A172 (cell line): ENCODE data around the gene TBC1D16. TPM values are rescaled to one million over a fixed set of nuclear protein-coding genes. Genes with fewer than 3 reads are reported as not detected.

Experiments
- DNase-seq: peaks from one replicate; pipeline ENCODE4 v3.0.0-alpha.2; 2015; ENCODE audit warnings: low spot score
- total RNA-seq: library from RNA; depleted of rRNA; stranded (reverse); fragments of >200 nt; shearing (Covaris generic); gene quantifications from 2 replicates; pipeline ENCODE4 v1.2.3, GENCODE V29; 2014

The TBC1D16 gene
- total RNA-seq, 1 experiment from 2014 or later, result 31.7 TPM

GRCh38 chr17:79988185-79988971 is 47.3 kb downstream of the TBC1D16 start:
- DNase-seq, result peak; percentile 85

- no peak for DNase-seq
Observed at GRCh38 chr17:79987935-79988184, 47.8 kb downstream of the TBC1D16 start.

GRCh38 chr17:79987187-79987934 is 48.3 kb downstream of the TBC1D16 start:
- DNase-seq, result peak; percentile 57

GRCh38 chr17:79986411-79987186 is 49.1 kb downstream of the TBC1D16 start:
- DNase-seq, result no peak

GRCh38 chr17:79985943-79986391 is 49.7 kb downstream of the TBC1D16 start:
- DNase-seq, result no peak

GRCh38 chr17:79985361-79985942 is 50.2 kb downstream of the TBC1D16 start:
- no peak for DNase-seq

GRCh38 chr17:79984877-79985276 is 50.8 kb downstream of the TBC1D16 start:
- DNase-seq, result no peak

- no peak for DNase-seq
Observed at GRCh38 chr17:79984045-79984840, 51.4 kb downstream of the TBC1D16 start.

- no peak for DNase-seq
Observed at GRCh38 chr17:79983456-79983855, 52.2 kb downstream of the TBC1D16 start.

- DNase-seq, result no peak
Observed at GRCh38 chr17:79982986-79983385, 52.7 kb downstream of the TBC1D16 start.

GRCh38 chr17:79981661-79982101 is 54.0 kb downstream of the TBC1D16 start:
- no peak for DNase-seq

GRCh38 chr17:79981090-79981489 is 54.6 kb downstream of the TBC1D16 start:
- DNase-seq, result no peak

- DNase-seq, result no peak
Observed at GRCh38 chr17:79980246-79981043, 55.2 kb downstream of the TBC1D16 start.

GRCh38 chr17:79979816-79980215 is 55.9 kb downstream of the TBC1D16 start:
- DNase-seq, result no peak

- DNase-seq, result no peak
Observed at GRCh38 chr17:79979221-79979741, 56.4 kb downstream of the TBC1D16 start.

- no peak for DNase-seq
Observed at GRCh38 chr17:79978548-79978855, 57.2 kb downstream of the TBC1D16 start.

- DNase-seq, result no peak
Observed at GRCh38 chr17:79977708-79978547, 57.7 kb downstream of the TBC1D16 start.

GRCh38 chr17:79977161-79977631 is 58.5 kb downstream of the TBC1D16 start:
- DNase-seq, result no peak

- DNase-seq, result no peak
Observed at GRCh38 chr17:79976451-79976850, 59.2 kb downstream of the TBC1D16 start.
